Choroid plexus epithelial cell (primary cell): ENCODE measurements around the gene RSPH1.

Experiments
- DNase-seq: peaks from one replicate; pipeline ENCODE4 v3.0.0-alpha.2; 2010; ENCODE audit warnings: low read depth
- H3K4me3 ChIP-seq: 2 replicates; pipeline ENCODE4 v1.5.1; 2011; ENCODE audit warnings: low read depth, mild to moderate bottlenecking, control low read depth, low read length, moderate library complexity
- TF ChIP-seq, protein P1 (sequence below): conservative IDR thresholded peaks from 2 replicates; pipeline ENCODE4 v1.5.1; 2011; ENCODE audit warnings: low read depth, mild to moderate bottlenecking, control low read depth, inconsistent platforms, low read length, moderate library complexity

RSPH1 gene

DNA sequence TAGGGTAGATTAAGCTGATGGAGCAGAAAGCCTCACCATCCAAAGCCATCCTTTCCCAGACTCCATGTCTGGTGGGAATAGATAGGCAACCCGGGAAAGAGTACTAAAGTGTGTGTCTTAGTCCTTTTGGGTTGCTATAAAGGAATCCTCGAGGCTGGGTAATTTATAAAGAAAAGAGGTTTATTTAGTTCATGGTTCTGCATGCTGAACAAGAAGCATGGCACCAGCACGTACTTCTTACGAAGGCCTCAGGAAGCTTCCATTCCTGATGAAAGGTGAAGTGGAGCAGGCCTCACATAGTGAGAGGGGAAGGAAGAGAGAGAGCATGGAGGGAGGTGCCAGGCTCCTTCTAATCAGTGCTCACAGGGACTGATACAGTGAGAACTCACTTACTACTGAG is 11.4 kb upstream of the RSPH1 start:
- TF ChIP-seq, protein P1, sequence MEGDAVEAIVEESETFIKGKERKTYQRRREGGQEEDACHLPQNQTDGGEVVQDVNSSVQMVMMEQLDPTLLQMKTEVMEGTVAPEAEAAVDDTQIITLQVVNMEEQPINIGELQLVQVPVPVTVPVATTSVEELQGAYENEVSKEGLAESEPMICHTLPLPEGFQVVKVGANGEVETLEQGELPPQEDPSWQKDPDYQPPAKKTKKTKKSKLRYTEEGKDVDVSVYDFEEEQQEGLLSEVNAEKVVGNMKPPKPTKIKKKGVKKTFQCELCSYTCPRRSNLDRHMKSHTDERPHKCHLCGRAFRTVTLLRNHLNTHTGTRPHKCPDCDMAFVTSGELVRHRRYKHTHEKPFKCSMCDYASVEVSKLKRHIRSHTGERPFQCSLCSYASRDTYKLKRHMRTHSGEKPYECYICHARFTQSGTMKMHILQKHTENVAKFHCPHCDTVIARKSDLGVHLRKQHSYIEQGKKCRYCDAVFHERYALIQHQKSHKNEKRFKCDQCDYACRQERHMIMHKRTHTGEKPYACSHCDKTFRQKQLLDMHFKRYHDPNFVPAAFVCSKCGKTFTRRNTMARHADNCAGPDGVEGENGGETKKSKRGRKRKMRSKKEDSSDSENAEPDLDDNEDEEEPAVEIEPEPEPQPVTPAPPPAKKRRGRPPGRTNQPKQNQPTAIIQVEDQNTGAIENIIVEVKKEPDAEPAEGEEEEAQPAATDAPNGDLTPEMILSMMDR, result no peak
- DNase-seq, result no peak
- H3K4me3 ChIP-seq, result no peak overlapping the region

DNA sequence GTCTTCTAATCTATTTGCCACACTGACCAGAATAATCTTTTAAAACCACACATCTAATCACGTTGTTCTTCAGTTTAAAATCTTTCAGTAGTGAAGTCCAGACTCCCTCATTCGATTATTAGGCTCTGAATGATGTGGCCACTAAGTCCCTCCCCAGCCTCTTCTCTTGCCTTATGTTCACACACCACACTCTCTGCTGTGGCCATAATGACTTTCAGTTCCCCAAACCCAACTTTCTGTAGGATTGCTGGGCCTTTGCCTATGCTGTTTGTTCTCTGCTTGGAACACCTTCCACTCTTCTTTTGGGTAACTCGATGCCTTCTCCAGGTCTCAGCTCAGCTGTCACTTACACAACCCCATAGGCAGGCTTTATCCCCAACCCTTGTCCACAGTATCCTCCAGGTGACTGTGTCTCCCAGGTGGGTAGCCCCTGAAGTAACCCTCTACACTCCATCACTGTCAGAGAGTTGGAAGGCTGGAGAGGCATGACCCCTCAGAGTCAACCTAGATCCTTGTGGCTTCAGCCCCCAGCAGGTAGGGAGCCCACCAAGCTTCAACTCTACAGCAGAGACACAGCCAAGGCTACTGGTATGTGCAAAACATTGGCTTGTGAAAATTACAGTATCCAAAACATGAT is 9.2 kb upstream of the RSPH1 start:
- TF ChIP-seq, protein P1, result no peak
- no peak overlapping the region for H3K4me3 ChIP-seq
- DNase-seq, result no peak

DNA sequence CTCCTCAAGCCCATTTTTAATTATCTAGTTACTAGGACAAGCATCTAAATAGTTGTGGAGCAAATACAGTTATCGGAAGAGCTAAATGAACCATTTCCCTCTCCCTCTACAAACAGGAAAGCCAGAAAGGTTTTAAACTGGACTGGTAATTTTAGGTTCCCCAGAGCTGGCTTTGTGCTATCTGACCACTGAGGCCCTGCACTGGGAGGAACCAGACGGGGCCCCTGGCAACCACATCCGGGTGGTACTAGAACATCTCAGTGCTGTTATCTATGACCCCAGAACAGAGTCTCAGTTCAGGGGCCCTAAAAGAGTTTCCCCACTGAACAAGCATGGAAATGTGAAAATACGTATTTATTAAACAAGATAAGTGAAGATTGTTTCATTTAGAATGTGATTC is 7.7 kb upstream of the RSPH1 start:
- TF ChIP-seq, protein P1, result no peak
- no peak for DNase-seq
- no peak overlapping the region for H3K4me3 ChIP-seq

DNA sequence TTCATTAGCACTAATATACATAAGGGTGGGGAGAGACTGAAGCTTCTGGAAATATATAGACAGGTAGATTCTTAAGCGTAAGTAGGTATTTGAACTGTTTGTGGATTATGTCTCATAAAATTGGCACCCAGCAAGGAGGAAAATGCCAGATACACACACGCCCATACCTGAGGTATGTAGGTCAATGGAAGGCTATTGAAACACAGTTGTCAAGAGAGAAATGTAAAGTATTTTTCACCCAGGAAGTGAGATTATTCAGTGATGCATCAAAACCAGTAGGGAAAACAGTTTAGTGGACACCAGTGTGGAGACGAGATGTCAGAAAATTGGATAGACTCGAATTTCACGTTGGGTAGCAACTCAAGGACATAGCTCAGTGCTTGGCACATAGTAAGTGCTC is 4.7 kb upstream of the RSPH1 start:
- TF ChIP-seq, protein P1, result no peak
- no peak overlapping the region for H3K4me3 ChIP-seq
- DNase-seq, result no peak

DNA sequence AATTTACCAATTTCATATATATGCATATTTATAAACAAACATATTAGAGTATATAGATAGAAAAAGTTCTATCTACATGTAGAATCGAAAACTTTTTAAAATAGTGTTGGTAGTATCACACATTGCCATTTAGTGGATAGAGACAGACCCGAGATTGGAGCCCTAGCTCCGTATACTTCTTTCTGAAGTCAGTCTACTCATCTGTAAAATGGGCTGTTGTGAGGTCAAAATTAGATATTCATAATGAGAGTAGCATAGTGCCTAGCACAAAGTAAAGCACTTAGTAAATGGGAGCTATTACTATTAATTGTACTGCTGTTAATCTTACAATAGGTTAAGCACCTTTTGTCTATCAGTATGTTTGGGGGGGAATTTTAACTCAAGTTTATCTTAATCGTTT is 4.2 kb upstream of the RSPH1 start:
- H3K4me3 ChIP-seq, result no peak overlapping the region
- DNase-seq, result no peak
- TF ChIP-seq, protein P1, result no peak

DNA sequence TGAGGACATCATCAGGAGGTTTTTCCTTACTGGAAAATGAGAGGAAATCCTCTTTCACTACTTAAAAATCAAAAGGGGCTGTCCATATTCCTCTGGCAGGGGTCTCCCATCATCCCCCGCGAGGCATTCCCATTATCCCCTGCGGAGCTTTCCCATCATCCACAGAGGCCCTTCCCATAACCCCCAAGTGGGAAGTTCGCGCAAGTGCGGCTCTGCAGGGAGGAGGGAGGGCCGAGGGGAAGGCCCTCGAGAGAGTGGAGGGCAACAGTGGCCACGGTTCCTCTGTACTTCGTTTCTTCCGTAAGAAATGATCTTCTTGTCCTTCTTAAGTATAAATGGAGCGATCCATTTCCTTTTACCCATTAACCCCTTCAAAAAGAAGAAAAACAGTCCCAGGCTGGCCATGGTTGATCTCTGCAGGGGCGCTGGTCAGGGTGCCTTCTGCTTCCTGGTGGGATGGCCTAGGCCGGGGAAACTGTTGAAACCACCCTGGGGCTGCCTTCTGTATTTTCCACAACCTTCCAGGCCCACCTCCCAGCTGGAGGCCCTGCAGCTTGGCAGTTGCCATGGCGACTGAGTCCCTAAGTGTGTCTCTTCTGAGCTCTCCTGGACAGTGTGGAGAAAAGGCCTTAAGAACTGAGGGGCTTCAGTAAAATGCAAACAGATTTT is 3.6 kb upstream of the RSPH1 start:
- TF ChIP-seq, protein P1, result no peak
- H3K4me3 ChIP-seq, result no peak overlapping the region
- DNase-seq, result no peak

DNA sequence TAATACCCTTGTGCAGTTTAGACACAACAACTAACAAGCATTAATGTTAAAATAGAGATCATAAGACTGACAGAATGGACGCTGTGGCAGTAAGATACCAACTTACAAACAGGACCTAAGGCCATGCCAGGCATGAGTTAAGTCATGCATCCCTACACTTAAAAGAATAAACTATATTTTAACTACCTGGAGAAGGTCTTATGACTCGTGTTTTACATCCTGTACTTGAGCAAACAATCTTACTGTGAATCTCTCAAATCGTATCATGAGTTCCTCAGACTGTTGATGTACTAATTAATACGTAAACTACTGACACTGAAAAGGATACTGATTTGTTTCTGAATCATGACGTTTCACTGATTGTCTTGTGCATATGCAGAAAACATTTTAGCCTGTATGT is 2.0 kb upstream of the RSPH1 start:
- DNase-seq, result no peak
- H3K4me3 ChIP-seq, result no peak overlapping the region
- TF ChIP-seq, protein P1, result no peak
